ENCODE results near the gene ARFGAP1.

GRCh38 chr20:63226042-63226943 is 46.3 kb upstream of the ARFGAP1 start:
- TF ChIP-seq FOXP2 (optimal IDR thresholded peaks at IDR 0.05; ENCODE audit: control extremely low read depth, extremely low read length, insufficient read depth) (no peak), POLR2AphosphoS5 (IDR thresholded peaks at IDR 0.05; ENCODE audit: borderline replicate concordance, low read depth, low read length) (no peak), EZH2 (IDR thresholded peaks at IDR 0.05) (no peak)
